ENCODE measurements around the gene ALDH3A2.

DNA sequence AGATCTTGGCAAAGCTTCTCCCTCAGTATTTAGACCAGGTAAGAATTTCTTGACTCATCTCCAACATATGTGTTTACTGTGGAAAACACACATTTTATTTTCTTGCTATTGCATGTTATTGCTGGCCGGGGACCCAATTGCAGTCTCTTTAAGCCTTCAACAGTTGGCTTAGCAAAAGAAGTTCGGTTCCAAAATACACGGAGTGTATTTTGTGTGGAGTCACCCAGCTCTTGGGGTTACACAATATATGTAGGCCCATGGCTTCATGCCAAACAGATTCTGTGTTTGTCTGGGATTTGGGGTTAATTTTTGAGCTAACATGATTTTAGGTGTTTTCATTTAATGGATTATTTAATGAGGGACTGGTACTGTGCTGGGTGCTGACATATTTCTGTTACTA is 4.0 kb downstream of the ALDH3A2 start:
- TF ChIP-seq, protein P1, sequence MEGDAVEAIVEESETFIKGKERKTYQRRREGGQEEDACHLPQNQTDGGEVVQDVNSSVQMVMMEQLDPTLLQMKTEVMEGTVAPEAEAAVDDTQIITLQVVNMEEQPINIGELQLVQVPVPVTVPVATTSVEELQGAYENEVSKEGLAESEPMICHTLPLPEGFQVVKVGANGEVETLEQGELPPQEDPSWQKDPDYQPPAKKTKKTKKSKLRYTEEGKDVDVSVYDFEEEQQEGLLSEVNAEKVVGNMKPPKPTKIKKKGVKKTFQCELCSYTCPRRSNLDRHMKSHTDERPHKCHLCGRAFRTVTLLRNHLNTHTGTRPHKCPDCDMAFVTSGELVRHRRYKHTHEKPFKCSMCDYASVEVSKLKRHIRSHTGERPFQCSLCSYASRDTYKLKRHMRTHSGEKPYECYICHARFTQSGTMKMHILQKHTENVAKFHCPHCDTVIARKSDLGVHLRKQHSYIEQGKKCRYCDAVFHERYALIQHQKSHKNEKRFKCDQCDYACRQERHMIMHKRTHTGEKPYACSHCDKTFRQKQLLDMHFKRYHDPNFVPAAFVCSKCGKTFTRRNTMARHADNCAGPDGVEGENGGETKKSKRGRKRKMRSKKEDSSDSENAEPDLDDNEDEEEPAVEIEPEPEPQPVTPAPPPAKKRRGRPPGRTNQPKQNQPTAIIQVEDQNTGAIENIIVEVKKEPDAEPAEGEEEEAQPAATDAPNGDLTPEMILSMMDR (IDR thresholded peaks at IDR 0.05; ENCODE audit: poor library complexity) = no peak
- TF ChIP-seq EZH2 (IDR thresholded peaks at IDR 0.05; ENCODE audit: borderline replicate concordance) (no peak), EZH2phosphoT487 (IDR thresholded peaks at IDR 0.05; ENCODE audit: low read depth, severe bottlenecking, unreplicated experiment) (no peak)

Measured in hepatocyte (in vitro differentiated cells).